A549 (cell line): Measurements from ENCODE around the gene SH3RF1.

Experiments used
- BHLHE40 ChIP-seq: IDR thresholded peaks from 2 replicates; pipeline ENCODE4 v1.6.1; 2012; ENCODE audit warnings: low read depth, low read length, inconsistent platforms
- CBX8 ChIP-seq: fragments of 200-600 bp; sonication (generic); IDR thresholded peaks from 2 replicates; pipeline ENCODE4 v1.6.1; 2016
- CHD4 ChIP-seq: fragments of 200-600 bp; sonication (generic); IDR thresholded peaks from 2 replicates; pipeline ENCODE4 v1.6.1; 2016; ENCODE audit warnings: antibody characterized with exemption, mild to moderate bottlenecking, borderline replicate concordance
- EP300 ChIP-seq, 2 experiments: fragments of >200 bp; sonication (Bioruptor Twin); formaldehyde crosslinking; IDR thresholded peaks; 2 replicates in 1 of 2; 3 replicates in 1 of 2; pipeline ENCODE4 v1.6.1; 2016 to 2017
- HDAC2 ChIP-seq: fragments of 200-600 bp; sonication (generic); IDR thresholded peaks from 2 replicates; pipeline ENCODE4 v1.6.1; 2016
- KDM1A ChIP-seq: fragments of 200-600 bp; sonication (generic); IDR thresholded peaks from 2 replicates; pipeline ENCODE4 v1.6.1; 2016; ENCODE audit warnings: low read depth, mild to moderate bottlenecking
- MAFK ChIP-seq: fragments of 450-650 bp; IDR thresholded peaks from 2 replicates; pipeline ENCODE4 v1.6.1; 2014; ENCODE audit not compliant: partially characterized antibody
- POLR2A ChIP-seq: IDR thresholded peaks from 2 replicates; pipeline ENCODE4 v1.6.1; 2012; ENCODE audit warnings: mild to moderate bottlenecking, low read length
- RARB ChIP-seq: fragments of 250-450 bp; sonication (Bioruptor Pico); IDR thresholded peaks from 2 replicates; pipeline ENCODE4 v1.8.0; 2021; ENCODE audit warnings: mild to moderate bottlenecking, moderate library complexity
- TF ChIP-seq, protein P1 (sequence below): fragments of >200 bp; sonication (Bioruptor Twin); formaldehyde crosslinking; IDR thresholded peaks from 3 replicates; pipeline ENCODE4 v1.5.1; 2016
- TF ChIP-seq, protein P2 (sequence below): IDR thresholded peaks from 2 replicates; pipeline ENCODE4 v1.6.1; 2012; ENCODE audit warnings: low read depth, borderline replicate concordance
- TF ChIP-seq, protein P3 (sequence below): fragments of 150-350 bp; IDR thresholded peaks from 2 replicates; pipeline ENCODE4 v1.6.1; 2014; ENCODE audit warnings: low read depth, mild to moderate bottlenecking, low read length

DNA sequence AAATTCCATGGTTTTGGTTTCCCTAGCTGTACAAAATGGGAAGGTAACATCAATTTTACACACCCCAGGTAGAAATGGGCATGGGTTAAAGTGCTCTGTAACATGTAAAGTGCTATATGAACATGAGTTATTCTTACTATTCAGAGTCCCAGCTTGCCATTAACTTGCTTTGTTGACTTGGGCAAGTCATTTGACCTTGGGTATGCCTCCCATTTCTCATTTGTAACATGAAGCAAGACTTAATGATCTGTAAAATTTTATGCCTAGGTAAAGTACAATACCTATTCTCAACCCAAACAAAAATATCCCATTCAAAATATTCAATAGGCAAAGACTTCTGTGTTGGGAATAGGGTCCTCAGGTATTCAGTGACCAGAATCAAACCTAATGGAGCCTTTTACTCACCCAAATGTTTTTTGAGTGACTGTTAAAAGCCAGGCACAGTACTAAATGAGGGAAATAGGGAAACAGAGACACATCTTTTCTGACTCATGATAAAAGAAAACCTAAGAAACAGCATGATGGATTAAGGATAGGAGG lies 126.6 kb downstream of the SH3RF1 start:
- TF ChIP-seq RARB (CRISPR knock-in tag) (no peak), BHLHE40 (no peak), CBX8 (no peak), KDM1A (no peak), EP300 (IDR thresholded peaks at IDR 0.05) (no peak), CHD4 (no peak), POLR2A (no peak), MAFK (no peak), HDAC2 (no peak)
- TF ChIP-seq, protein P1, sequence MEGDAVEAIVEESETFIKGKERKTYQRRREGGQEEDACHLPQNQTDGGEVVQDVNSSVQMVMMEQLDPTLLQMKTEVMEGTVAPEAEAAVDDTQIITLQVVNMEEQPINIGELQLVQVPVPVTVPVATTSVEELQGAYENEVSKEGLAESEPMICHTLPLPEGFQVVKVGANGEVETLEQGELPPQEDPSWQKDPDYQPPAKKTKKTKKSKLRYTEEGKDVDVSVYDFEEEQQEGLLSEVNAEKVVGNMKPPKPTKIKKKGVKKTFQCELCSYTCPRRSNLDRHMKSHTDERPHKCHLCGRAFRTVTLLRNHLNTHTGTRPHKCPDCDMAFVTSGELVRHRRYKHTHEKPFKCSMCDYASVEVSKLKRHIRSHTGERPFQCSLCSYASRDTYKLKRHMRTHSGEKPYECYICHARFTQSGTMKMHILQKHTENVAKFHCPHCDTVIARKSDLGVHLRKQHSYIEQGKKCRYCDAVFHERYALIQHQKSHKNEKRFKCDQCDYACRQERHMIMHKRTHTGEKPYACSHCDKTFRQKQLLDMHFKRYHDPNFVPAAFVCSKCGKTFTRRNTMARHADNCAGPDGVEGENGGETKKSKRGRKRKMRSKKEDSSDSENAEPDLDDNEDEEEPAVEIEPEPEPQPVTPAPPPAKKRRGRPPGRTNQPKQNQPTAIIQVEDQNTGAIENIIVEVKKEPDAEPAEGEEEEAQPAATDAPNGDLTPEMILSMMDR = no peak
- TF ChIP-seq, protein P2, sequence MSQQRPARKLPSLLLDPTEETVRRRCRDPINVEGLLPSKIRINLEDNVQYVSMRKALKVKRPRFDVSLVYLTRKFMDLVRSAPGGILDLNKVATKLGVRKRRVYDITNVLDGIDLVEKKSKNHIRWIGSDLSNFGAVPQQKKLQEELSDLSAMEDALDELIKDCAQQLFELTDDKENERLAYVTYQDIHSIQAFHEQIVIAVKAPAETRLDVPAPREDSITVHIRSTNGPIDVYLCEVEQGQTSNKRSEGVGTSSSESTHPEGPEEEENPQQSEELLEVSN = no peak
- TF ChIP-seq, protein P3, sequence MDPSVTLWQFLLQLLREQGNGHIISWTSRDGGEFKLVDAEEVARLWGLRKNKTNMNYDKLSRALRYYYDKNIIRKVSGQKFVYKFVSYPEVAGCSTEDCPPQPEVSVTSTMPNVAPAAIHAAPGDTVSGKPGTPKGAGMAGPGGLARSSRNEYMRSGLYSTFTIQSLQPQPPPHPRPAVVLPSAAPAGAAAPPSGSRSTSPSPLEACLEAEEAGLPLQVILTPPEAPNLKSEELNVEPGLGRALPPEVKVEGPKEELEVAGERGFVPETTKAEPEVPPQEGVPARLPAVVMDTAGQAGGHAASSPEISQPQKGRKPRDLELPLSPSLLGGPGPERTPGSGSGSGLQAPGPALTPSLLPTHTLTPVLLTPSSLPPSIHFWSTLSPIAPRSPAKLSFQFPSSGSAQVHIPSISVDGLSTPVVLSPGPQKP = no peak
